Measurements from ENCODE around the gene CIB2. TPM values are rescaled to one million over a fixed set of nuclear protein-coding genes. Genes with fewer than 3 reads are reported as not detected.
A peak's percentile ranks its signal among the peaks of the same experiment; 100 is the strongest.

Gene CIB2
- total and polyA plus RNA-seq, 7 donors = 2.4 to 18.0 (median 6.0) TPM

- 90 to 92% (median 90%) methylated on average over 12 of the region's 12 CpGs for WGBS, 3 donors
- H3K4me1 ChIP-seq = no peaks in the 10 kb centered on the region
- no peak overlapping the region for H3K4me3 ChIP-seq
- no peak for TF ChIP-seq CTCF (IDR thresholded peaks at IDR 0.05)
- ATAC-seq = no peak
- intact Hi-C loops (cut with DNase I) = loop anchor here in 1 of 2 donors (2.0 kb wide), 2 partner anchors 108 to 142 kb away; no protein-coding TSS in a partner anchor
- H3K36me3 ChIP-seq (ENCODE audit: insufficient read depth in 1 of 2, low read depth in 1 of 2) = no peaks in the 10 kb centered on the region
- DNase-seq = no peak
- no peaks in the 10 kb centered on the region for H3K27me3 ChIP-seq (ENCODE audit: insufficient read depth in 3 of 3, low read length in 2 of 3)
- H3K27ac ChIP-seq = no peak overlapping the region
- H3K9me3 ChIP-seq = no peaks in the 10 kb centered on the region
Observed at GRCh38 chr15:78109156-78109555, 22.1 kb downstream of the CIB2 start.

DNA sequence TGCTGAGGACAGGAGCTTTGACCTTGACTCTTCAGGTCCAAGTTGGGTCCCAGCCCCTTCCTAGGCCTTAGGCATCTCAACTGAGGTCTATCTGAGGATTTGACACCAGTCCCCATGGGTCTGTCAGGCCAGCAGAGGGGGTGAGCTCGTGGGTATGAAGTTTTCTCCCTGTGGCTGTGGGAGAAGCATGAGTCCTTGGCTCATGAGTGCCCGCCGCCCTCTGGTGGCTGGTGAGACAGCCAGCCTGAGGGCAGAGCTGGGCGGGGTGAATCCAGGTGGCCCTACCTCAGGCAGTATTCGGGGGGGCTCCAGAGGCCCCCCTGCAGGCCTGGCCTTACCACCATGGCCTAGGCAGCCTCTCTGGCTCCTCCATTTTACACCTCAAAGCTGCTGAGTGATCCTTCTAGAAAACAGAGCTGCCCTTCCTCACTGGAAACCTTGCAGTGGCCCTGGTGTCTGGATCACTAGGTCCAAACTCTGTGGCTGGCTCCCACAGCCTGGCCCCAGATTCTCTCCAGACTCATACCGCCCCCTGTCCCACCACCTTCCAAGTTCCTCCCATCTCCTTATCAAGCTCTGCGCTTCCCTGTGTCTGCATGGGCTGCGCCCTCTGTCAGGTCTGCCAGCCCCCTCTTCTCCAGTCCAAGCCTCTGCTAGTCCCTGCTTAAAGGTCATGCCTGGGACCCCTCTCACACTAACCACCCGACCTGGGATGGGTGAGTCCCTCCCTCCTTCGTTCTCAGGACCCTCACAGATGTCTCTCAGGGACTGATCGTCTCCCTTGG, 22.8 kb downstream of the CIB2 start:
- Histone ChIP-seq H3K4me3 (no peak overlapping the region), H3K9me3 (no peaks in the 10 kb centered on the region), H3K36me3 (ENCODE audit: insufficient read depth in 1 of 2, low read depth in 1 of 2) (no peaks in the 10 kb centered on the region), H3K27me3 (ENCODE audit: insufficient read depth in 3 of 3, low read length in 2 of 3) (no peaks in the 10 kb centered on the region), H3K27ac (no peak overlapping the region), H3K4me1 (no peaks in the 10 kb centered on the region)
- WGBS, 3 donors = 43 to 49% (median 44%) methylated on average over 11 of the region's 11 CpGs
- DNase-seq (peak; percentile 86 to 92), ATAC-seq (peak; percentile 91 to 96 (median 92))
- intact Hi-C loops (cut with DNase I) = loop anchor here (1.0 to 2.0 kb wide), 4 partner anchors 108 to 149 kb away; no protein-coding TSS in a partner anchor
- peak; percentile 93 for TF ChIP-seq CTCF (IDR thresholded peaks at IDR 0.05)

- no peak for ATAC-seq
- Histone ChIP-seq H3K9me3 (no peaks in the 10 kb centered on the region), H3K4me1 (no peaks in the 10 kb centered on the region), H3K36me3 (ENCODE audit: insufficient read depth in 1 of 2, low read depth in 1 of 2) (no peaks in the 10 kb centered on the region), H3K4me3 (no peak overlapping the region), H3K27ac (no peak overlapping the region), H3K27me3 (ENCODE audit: insufficient read depth in 3 of 3, low read length in 2 of 3) (no peaks in the 10 kb centered on the region)
- TF ChIP-seq CTCF (IDR thresholded peaks at IDR 0.05) = no peak
- DNase-seq = no peak
- WGBS, 3 donors = 95 to 98% (median 95%) methylated on average over 8 of the region's 8 CpGs
- intact Hi-C loops (cut with DNase I) = loop anchor here in 1 of 2 donors (2.0 kb wide), 1 partner anchor 141 kb away; no protein-coding TSS in a partner anchor
Observed at GRCh38 chr15:78107471-78107870, 23.8 kb downstream of the CIB2 start.

DNA sequence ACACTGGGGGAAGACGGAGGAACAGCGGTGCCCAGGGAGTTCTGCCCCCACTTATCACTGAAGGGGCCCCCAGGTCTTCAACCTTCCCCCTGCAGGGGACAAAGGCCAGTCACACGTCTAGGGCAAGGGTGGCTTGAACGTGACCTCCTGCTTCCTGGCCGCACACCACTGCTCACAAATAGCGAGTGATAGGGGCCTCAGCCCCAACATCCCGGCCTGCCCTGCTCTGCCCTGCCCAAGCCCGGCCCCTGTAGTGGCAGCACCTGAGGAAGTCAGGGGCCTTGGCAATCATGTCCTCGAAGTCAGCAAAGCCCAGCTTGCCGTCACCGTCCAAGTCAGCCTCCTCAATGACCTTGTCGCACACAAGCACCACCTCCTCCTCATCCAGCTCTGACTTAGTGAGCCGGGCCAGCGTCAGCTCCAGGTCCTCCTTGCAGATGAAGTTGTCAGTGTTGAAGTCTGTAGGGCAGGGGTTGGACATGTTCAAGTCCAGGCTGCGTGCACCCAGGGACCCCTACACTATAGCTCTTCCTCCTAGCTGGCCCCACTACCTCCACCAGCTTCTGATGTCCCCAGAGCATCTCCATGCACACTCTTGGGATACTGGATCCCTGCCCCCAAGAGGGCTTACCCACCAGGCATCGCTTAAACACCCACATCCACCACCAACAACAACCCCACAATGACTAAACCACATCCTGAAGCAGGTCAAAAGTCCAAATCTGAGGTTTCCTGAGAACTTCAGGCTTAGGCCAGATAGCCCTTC, 25.6 kb downstream of the CIB2 start:
- DNase-seq = no peak
- no peak for ATAC-seq
- intact Hi-C loops (cut with DNase I) = loop anchor here in 1 of 2 donors (2.0 kb wide), 1 partner anchor 139 kb away; no protein-coding TSS in a partner anchor
- TF ChIP-seq CTCF (IDR thresholded peaks at IDR 0.05) = no peak
- Histone ChIP-seq H3K27ac (no peak overlapping the region), H3K36me3 (ENCODE audit: insufficient read depth in 1 of 2, low read depth in 1 of 2) (no peaks in the 10 kb centered on the region), H3K27me3 (ENCODE audit: insufficient read depth in 3 of 3, low read length in 2 of 3) (no peaks in the 10 kb centered on the region), H3K4me3 (no peak overlapping the region), H3K4me1 (no peaks in the 10 kb centered on the region), H3K9me3 (no peaks in the 10 kb centered on the region)
- 87 to 89% (median 89%) methylated on average over 16 of the region's 16 CpGs for WGBS, 3 donors

All from psoas muscle (tissue), 8 donors.